ENCODE data around the gene C16orf82.

GRCh38 chr16:27097800-27098230, 31.1 kb downstream of the C16orf82 start:
- TF ChIP-seq GATA3 (IDR thresholded peaks at IDR 0.05; ENCODE audit: low read depth, low read length): no peak
- TF ChIP-seq GATA2 (IDR thresholded peaks at IDR 0.05; ENCODE audit: low read depth, low read length): no peak

Measured in SH-SY5Y (cell line).